GM23338 (cell line): ENCODE data around the gene KCNMB1.

Experiments used
- CREB1 ChIP-seq: fragments of 250-450 bp; sonication (Bioruptor Pico); IDR thresholded peaks from 2 replicates; pipeline ENCODE4 v1.5.0; 2020; ENCODE audit warnings: low read depth, mild to moderate bottlenecking, moderate library complexity
- EZH2 ChIP-seq: fragments of 200-600 bp; sonication (generic); IDR thresholded peaks from one replicate; pipeline ENCODE4 v1.8.0; 2017; ENCODE audit warnings: antibody characterized with exemption, mild to moderate bottlenecking, low read depth; ENCODE audit not compliant: unreplicated experiment
- EZH2phosphoT487 ChIP-seq: fragments of 200-600 bp; sonication (generic); IDR thresholded peaks from one replicate; pipeline ENCODE4 v1.8.1; 2018; ENCODE audit warnings: antibody characterized with exemption; ENCODE audit not compliant: unreplicated experiment
- JUNB ChIP-seq: IDR thresholded peaks from one replicate; pipeline ENCODE4 v1.6.1; 2016; ENCODE audit warnings: antibody characterized with exemption; ENCODE audit not compliant: unreplicated experiment
- NANOG ChIP-seq: IDR thresholded peaks from 2 replicates; pipeline ENCODE4 v1.6.1; 2016; ENCODE audit warnings: antibody characterized with exemption, borderline replicate concordance
- POLR2AphosphoS5 ChIP-seq: IDR thresholded peaks from 2 replicates; pipeline ENCODE4 v1.6.1; 2016; ENCODE audit warnings: antibody characterized with exemption, low read depth
- STAT1 ChIP-seq: IDR thresholded peaks from one replicate; pipeline ENCODE4 v1.6.1; 2016; ENCODE audit warnings: antibody characterized with exemption; ENCODE audit not compliant: unreplicated experiment
- ZNF114 ChIP-seq: fragments of 250-450 bp; sonication (Bioruptor Pico); IDR thresholded peaks from 2 replicates; pipeline ENCODE4 v1.5.0; 2020; ENCODE audit warnings: mild to moderate bottlenecking, moderate library complexity
- ZNF331 ChIP-seq: fragments of 250-450 bp; sonication (Bioruptor Pico); IDR thresholded peaks from 2 replicates; pipeline ENCODE4 v1.5.0; 2020; ENCODE audit warnings: low read depth, mild to moderate bottlenecking, moderate library complexity
- TF ChIP-seq, protein P1 (sequence below), 2 experiments: fragments of 200-600 bp in 1 of 2; sonication (generic) in 1 of 2; conservative IDR thresholded peaks; 2 replicates each; pipeline versions ENCODE4 v1.5.1 to v1.6.1; 2016 to 2017; ENCODE audit warnings: antibody characterized with exemption in 2 of 2, low read depth in 2 of 2, mild to moderate bottlenecking in 2 of 2, moderate library complexity in 1 of 2
- TF ChIP-seq, protein P2 (sequence below): IDR thresholded peaks from one replicate; pipeline ENCODE4 v1.6.1; 2018; ENCODE audit warnings: antibody characterized with exemption; ENCODE audit not compliant: unreplicated experiment
- TF ChIP-seq, protein P3 (sequence below): IDR thresholded peaks from 2 replicates; pipeline ENCODE4 v1.6.1; 2016; ENCODE audit warnings: antibody characterized with exemption

DNA sequence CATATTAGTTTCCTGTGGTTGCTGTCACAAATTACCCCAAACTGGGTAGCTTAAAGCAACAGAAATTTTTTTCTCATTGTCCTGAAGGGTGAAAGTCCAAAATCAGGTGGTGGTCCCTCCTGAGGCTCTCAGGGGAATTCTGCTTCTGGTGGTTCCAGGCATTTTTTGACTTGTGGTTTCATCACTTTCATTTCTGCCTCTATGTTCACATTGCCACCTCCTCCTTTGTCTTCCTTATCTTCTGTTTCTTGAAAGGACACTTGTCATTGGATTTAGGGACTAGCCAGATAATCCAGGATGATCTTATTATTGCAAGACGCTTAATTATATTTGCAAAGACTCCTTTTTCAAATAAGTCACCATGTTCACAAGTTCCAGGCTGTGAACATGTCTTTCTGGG, 43.2 kb downstream of the KCNMB1 start:
- TF ChIP-seq, protein P1, sequence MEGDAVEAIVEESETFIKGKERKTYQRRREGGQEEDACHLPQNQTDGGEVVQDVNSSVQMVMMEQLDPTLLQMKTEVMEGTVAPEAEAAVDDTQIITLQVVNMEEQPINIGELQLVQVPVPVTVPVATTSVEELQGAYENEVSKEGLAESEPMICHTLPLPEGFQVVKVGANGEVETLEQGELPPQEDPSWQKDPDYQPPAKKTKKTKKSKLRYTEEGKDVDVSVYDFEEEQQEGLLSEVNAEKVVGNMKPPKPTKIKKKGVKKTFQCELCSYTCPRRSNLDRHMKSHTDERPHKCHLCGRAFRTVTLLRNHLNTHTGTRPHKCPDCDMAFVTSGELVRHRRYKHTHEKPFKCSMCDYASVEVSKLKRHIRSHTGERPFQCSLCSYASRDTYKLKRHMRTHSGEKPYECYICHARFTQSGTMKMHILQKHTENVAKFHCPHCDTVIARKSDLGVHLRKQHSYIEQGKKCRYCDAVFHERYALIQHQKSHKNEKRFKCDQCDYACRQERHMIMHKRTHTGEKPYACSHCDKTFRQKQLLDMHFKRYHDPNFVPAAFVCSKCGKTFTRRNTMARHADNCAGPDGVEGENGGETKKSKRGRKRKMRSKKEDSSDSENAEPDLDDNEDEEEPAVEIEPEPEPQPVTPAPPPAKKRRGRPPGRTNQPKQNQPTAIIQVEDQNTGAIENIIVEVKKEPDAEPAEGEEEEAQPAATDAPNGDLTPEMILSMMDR (conservative IDR thresholded peaks at IDR 0.05; ENCODE audit: low read depth in 2 of 2): no peak
- no peak for TF ChIP-seq POLR2AphosphoS5
- TF ChIP-seq, protein P2, sequence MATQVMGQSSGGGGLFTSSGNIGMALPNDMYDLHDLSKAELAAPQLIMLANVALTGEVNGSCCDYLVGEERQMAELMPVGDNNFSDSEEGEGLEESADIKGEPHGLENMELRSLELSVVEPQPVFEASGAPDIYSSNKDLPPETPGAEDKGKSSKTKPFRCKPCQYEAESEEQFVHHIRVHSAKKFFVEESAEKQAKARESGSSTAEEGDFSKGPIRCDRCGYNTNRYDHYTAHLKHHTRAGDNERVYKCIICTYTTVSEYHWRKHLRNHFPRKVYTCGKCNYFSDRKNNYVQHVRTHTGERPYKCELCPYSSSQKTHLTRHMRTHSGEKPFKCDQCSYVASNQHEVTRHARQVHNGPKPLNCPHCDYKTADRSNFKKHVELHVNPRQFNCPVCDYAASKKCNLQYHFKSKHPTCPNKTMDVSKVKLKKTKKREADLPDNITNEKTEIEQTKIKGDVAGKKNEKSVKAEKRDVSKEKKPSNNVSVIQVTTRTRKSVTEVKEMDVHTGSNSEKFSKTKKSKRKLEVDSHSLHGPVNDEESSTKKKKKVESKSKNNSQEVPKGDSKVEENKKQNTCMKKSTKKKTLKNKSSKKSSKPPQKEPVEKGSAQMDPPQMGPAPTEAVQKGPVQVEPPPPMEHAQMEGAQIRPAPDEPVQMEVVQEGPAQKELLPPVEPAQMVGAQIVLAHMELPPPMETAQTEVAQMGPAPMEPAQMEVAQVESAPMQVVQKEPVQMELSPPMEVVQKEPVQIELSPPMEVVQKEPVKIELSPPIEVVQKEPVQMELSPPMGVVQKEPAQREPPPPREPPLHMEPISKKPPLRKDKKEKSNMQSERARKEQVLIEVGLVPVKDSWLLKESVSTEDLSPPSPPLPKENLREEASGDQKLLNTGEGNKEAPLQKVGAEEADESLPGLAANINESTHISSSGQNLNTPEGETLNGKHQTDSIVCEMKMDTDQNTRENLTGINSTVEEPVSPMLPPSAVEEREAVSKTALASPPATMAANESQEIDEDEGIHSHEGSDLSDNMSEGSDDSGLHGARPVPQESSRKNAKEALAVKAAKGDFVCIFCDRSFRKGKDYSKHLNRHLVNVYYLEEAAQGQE: no peak
- TF ChIP-seq CREB1 (CRISPR knock-in tag): no peak
- TF ChIP-seq EZH2: no peak
- TF ChIP-seq NANOG: no peak
- no peak for TF ChIP-seq JUNB
- no peak for TF ChIP-seq STAT1
- no peak for TF ChIP-seq EZH2phosphoT487
- TF ChIP-seq, protein P3, sequence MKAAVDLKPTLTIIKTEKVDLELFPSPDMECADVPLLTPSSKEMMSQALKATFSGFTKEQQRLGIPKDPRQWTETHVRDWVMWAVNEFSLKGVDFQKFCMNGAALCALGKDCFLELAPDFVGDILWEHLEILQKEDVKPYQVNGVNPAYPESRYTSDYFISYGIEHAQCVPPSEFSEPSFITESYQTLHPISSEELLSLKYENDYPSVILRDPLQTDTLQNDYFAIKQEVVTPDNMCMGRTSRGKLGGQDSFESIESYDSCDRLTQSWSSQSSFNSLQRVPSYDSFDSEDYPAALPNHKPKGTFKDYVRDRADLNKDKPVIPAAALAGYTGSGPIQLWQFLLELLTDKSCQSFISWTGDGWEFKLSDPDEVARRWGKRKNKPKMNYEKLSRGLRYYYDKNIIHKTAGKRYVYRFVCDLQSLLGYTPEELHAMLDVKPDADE: no peak
- no peak for TF ChIP-seq ZNF114 (CRISPR knock-in tag)
- TF ChIP-seq ZNF331 (CRISPR knock-in tag): no peak
